Limb (tissue), 2 donors: ENCODE measurements around the gene DLG2.
A peak's percentile ranks its signal among the peaks of the same experiment; 100 is the strongest.

Source experiments
- DNase-seq, 2 donors: peaks; one replicate each; pipeline ENCODE4 v3.0.0-alpha.2; 2016; ENCODE audit errors: extremely low spot score in 2 of 2

DLG2 gene

GRCh38 chr11:83819931-83820549 is 1807.1 kb downstream of the DLG2 start:
- peak in 1 of 2 donors; percentile 85 for DNase-seq

GRCh38 chr11:83818349-83818748 is 1808.8 kb downstream of the DLG2 start:
- no peak for DNase-seq

DNA sequence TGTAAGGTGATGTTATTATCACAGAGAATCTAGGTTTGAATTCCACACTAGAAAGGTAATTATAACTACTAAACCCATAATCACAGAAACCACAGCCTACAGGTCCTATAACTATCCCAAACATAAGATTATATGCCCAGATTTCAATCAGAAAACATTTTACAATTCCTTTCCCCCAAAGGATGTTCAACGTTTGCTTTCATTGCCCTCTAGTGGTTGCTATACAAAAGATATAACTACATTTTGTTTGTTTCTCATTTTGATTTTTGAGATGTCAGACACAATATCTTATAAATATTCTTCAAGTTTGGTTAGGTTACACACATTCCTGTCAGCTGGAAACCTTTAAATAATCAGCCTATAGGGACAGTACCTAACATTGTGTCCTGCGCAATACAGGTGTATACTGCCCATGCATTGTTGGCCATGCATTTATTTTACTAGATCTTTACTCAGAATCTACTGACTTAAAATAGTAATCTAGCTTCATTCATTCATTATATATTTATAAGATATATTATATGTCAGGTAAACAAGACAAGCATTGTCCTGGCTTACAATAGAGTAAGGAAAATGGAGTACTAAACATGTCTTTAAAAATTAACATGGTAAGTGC is 1810.5 kb downstream of the DLG2 start:
- DNase-seq = peak in 1 of 2 donors; percentile 74

DNA sequence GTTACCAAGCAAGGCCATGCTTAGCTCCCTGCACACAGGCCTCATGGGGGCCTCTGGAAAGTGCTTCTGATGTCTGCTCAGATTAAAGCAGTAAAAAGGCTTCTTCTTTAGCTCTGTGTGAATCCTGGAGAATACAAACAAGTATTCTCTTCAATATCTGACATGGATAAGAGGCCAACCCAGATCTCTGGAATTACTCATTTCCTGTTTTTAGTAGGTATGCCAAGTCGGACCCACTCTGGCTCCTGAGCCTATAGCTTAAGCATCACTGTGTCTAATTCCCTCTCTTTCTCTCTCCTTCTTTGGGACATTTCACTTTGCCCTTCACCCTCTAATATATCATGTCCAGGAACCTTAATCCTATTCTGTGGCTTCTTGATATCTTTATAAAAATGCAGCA is 1811.4 kb downstream of the DLG2 start:
- DNase-seq = no peak

DNA sequence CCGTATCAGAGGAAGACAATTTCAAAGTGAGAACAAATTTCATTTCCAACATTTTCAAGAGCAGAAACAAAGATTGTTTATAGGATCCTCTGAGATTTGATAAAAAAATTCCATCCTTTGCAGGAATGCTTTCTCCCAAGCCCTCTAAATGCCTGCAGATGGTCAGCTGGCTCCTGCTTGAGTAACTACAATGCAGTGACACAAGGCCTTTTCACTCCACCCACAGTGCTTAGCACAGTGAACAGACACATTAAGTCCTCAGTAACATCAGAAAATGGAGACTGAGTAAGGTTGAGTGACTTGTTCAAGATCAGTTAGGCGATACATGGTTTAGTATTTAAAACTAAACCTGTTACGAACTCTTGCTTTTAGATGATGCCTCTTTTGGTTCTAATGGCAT is 1813.8 kb downstream of the DLG2 start:
- no peak for DNase-seq

DNA sequence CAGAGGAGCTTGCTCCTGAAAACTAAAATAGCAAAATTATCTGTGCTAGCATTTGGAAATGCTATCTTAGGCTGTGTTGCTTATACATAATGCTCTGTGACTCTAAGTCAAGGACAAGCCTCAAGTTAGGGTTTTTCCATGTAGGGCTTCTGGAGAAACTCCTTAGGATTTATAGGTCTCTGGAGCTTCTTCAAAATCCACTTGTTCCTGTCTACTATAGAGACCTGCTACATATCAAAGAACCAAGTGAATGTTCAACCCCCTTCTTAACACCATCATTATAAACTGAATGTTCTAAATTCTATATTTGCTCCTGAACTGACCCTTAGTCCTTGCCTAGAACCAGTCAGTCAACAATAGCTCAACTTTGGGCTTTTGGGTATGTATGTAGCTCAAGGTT is 1817.9 kb downstream of the DLG2 start:
- DNase-seq = no peak

DNA sequence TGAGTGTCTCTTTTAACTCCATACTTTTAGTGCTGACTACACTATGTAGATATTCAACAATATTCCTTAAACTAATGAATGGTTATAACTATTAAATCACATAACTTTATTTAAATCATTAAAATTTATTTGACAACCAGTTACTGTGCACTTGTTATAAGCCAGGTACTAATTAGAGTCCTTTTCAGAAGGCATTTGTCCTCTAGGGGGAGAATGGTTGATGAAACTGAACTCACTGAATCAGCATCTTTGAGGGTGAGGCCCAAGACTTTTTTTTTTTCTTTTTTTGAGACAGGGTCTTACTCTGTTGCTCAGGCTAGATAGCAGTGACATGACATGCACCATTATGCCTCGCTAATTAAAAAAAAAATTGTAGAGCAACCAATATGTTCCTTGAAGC is 1825.3 kb downstream of the DLG2 start:
- DNase-seq = no peak

GRCh38 chr11:83793310-83793709 is 1833.8 kb downstream of the DLG2 start:
- no peak for DNase-seq

DNA sequence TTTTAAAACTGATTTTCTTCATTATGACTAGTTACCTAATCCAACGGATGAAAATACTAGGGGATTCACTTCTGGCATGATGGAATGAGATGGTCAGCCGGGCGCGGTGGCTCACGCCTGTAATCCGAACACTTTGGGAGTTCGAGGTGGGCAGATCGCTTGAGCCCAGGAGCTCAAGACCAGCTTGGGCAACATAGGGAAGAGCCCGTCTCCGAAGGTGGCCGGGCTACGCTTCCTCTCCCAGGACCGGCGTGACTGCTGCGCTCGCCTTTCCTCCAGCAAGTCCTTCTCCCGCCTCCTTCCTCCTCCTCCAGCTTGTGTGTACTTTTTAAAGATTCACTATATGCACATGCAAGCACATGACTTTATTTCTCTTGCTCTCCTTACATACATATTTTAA is 1835.6 kb downstream of the DLG2 start:
- DNase-seq = no peak

- no peak for DNase-seq
Measured at GRCh38 chr11:83785942-83786341, 1841.2 kb downstream of the DLG2 start.

DNA sequence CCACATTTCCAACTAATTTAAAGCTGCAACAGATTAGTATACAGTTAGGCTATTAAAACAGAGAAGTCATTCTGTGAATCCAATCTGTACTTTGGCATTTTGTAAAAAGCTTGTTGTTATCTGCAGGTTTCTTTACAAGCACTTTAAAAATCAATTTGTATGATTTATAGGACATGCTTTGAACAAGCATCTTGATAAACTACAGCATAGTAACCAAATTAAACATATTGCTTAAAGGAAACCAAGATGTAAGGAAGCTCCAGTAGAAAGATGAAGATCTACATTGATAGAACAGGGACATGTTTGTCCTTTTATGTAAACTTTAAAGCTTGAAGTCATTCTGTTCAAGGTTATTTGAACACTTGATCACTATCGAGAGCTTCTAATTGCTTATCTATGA is 1842.7 kb downstream of the DLG2 start:
- no peak for DNase-seq

DNA sequence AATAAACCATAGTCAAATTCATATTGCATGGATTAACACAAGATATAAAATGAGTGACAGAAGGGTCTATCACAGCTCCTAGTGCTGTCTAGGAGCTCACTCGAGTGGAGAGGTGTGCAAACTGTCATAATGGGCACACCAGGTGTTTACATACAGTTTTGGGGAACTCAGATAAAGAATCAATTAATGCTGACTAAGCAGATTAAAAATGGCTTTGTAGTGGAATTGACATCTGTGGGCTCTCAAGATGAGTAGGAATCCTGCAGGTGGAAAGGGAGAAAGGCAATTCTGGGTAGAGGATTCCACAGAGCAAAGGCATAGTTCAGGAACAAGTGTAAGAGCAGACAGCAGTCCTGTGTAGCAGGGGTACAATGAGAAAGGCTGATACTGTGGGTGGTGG is 1844.8 kb downstream of the DLG2 start:
- DNase-seq = no peak

- DNase-seq = no peak
Measured at GRCh38 chr11:83779876-83780275, 1847.3 kb downstream of the DLG2 start.

GRCh38 chr11:83778596-83778995 is 1848.5 kb downstream of the DLG2 start:
- DNase-seq = no peak

GRCh38 chr11:83773950-83774880 is 1852.9 kb downstream of the DLG2 start:
- DNase-seq = no peak

DNA sequence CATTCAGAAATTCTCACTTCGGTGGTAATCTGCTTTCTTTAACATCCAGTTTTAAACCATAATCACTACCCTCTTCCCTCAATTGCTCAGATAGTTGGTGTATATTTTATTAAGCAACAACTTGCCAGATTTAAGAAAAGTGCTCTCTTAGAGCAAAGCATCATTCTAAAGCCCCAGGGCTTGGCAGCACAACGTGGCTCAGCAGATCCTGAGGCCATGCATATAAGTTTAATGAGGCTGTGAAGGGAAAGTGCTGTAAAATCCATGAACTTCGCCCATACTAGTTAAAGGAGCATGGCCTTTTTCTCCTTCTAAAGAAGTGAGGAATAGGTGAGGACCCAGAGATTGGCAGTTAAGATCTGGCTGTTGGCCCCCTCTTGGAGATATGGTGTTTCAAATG is 1858.7 kb downstream of the DLG2 start:
- no peak for DNase-seq

DNA sequence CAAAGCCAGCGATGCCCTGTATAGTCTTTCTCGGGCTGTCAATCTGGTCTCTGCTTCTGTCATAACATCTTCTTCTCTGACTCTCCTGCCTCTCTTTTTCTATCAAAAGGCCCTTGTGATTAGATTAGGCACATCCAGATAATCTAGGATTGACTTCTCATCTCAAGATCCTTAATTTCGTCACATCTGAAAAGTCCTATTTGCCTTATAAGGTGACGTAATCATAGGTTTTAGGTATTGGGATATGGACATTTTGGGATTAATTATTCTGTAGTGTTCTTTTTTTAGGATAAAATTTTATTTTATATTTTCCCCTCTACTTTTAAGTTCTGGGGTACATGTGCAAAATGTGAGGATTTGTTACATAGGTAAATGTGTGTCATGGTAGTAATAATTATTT is 1860.2 kb downstream of the DLG2 start:
- DNase-seq = no peak

- DNase-seq = no peak
Measured at GRCh38 chr11:83764643-83765042, 1862.5 kb downstream of the DLG2 start.

DNA sequence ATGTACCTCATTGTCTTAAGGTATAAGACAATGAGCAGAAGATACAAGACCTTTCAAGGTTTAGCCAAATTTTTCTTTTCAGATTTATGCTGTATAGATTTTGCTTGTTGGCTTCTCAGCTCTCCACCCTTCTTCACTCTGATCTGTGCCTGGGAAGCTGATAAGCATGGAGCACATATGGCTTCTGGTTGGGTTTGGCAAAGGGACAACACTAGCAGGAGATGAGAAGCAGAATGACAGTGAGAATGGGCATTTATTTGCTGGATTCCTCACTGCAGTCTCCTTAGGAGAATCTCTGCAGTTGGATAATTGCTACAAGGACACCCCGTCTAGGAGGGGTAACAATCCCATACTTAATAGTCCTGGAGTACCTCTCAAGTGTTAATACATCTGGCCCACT is 1866.2 kb downstream of the DLG2 start:
- no peak for DNase-seq

- DNase-seq = no peak
Measured at GRCh38 chr11:83759148-83759547, 1868.0 kb downstream of the DLG2 start.

- DNase-seq = no peak
Measured at GRCh38 chr11:83751041-83751440, 1876.1 kb downstream of the DLG2 start.

GRCh38 chr11:83746921-83747585 is 1880.1 kb downstream of the DLG2 start:
- DNase-seq = no peak
